H9 (cell line): Measurements from ENCODE around the gene LILRB1. TPM values are rescaled to one million over a fixed set of nuclear protein-coding genes. Genes with fewer than 3 reads are reported as not detected.

Source experiments
- DNase-seq: peaks from one replicate; pipeline ENCODE4 v3.0.0-alpha.2; 2017
- H2AFZ ChIP-seq: one replicate; pipeline ENCODE4 v1.6.1; 2013; ENCODE audit warnings: mild to moderate bottlenecking, low read length, control low read depth, moderate library complexity
- H2AK5ac ChIP-seq: 2 replicates; pipeline ENCODE4 v1.6.1; 2013; ENCODE audit warnings: low read length, control low read depth, mixed read lengths; ENCODE audit not compliant: insufficient read length
- H2BK120ac ChIP-seq: one replicate; pipeline ENCODE4 v1.6.1; 2013; ENCODE audit warnings: low read depth, mild to moderate bottlenecking, low read length, control low read depth, inconsistent platforms; ENCODE audit not compliant: poor library complexity, severe bottlenecking
- H2BK12ac ChIP-seq: 2 replicates; pipeline ENCODE4 v1.6.1; 2013; ENCODE audit warnings: low read length, control low read depth, mixed read lengths, low read depth; ENCODE audit not compliant: insufficient read length
- H2BK15ac ChIP-seq: 2 replicates; pipeline ENCODE4 v1.6.1; 2013; ENCODE audit warnings: low read depth, low read length, control low read depth
- H2BK20ac ChIP-seq: one replicate; pipeline ENCODE4 v1.6.1; 2013; ENCODE audit warnings: low read depth, mild to moderate bottlenecking, low read length, control low read depth, inconsistent platforms; ENCODE audit not compliant: poor library complexity, severe bottlenecking
- H2BK5ac ChIP-seq: 2 replicates; pipeline ENCODE4 v1.6.1; 2013; ENCODE audit warnings: low read length, control low read depth, mixed read lengths; ENCODE audit not compliant: insufficient read length
- H3K14ac ChIP-seq: 2 replicates; pipeline ENCODE4 v1.6.1; 2013; ENCODE audit warnings: low read length, control low read depth; ENCODE audit not compliant: insufficient read depth
- H3K18ac ChIP-seq: 2 replicates; pipeline ENCODE4 v1.6.1; 2013; ENCODE audit warnings: low read depth, mild to moderate bottlenecking, mixed read lengths, low read length, control low read depth; ENCODE audit not compliant: insufficient read length
- H3K23ac ChIP-seq: 2 replicates; pipeline ENCODE4 v1.6.1; 2013; ENCODE audit warnings: low read length, control low read depth, mixed read lengths, low read depth; ENCODE audit not compliant: insufficient read length
- H3K23me2 ChIP-seq: 2 replicates; pipeline ENCODE4 v1.6.1; 2013; ENCODE audit warnings: low read depth, mild to moderate bottlenecking, mixed read lengths, low read length, control low read depth; ENCODE audit not compliant: insufficient read length, poor library complexity, severe bottlenecking
- H3K27ac ChIP-seq: 2 replicates; pipeline ENCODE4 v1.5.1; 2013; ENCODE audit warnings: low read length, control low read depth, mixed read lengths, low read depth; ENCODE audit not compliant: insufficient read length
- H3K27me3 ChIP-seq: 2 replicates; pipeline ENCODE4 v1.6.1; 2013; ENCODE audit warnings: low read length, control low read depth, inconsistent platforms; ENCODE audit not compliant: insufficient read depth
- H3K4ac ChIP-seq: 2 replicates; pipeline ENCODE4 v1.6.1; 2013; ENCODE audit warnings: low read depth, mild to moderate bottlenecking, control low read depth, inconsistent platforms, low read length, moderate library complexity
- H3K4me1 ChIP-seq: 2 replicates; pipeline ENCODE4 v1.6.1; 2013; ENCODE audit warnings: low read length, control low read depth, inconsistent platforms; ENCODE audit not compliant: insufficient read depth
- H3K4me2 ChIP-seq: 2 replicates; pipeline ENCODE4 v1.6.1; 2013; ENCODE audit warnings: low read length, control low read depth, mixed read lengths; ENCODE audit not compliant: insufficient read length, insufficient read depth
- H3K56ac ChIP-seq: 2 replicates; pipeline ENCODE4 v1.6.1; 2013; ENCODE audit warnings: low read depth, mild to moderate bottlenecking, mixed read lengths, low read length, control low read depth; ENCODE audit not compliant: insufficient read length
- H3K79me1 ChIP-seq: 2 replicates; pipeline ENCODE4 v1.6.1; 2013; ENCODE audit warnings: low read depth, mild to moderate bottlenecking, moderate library complexity, low read length, control low read depth, inconsistent platforms; ENCODE audit not compliant: insufficient read depth, poor library complexity, severe bottlenecking
- H3K79me2 ChIP-seq: 2 replicates; pipeline ENCODE4 v1.6.1; 2013; ENCODE audit warnings: low read length, control low read depth, inconsistent platforms; ENCODE audit not compliant: insufficient read depth
- H3K9ac ChIP-seq: 2 replicates; pipeline ENCODE4 v1.6.1; 2013; ENCODE audit warnings: low read length, control low read depth, mixed read lengths; ENCODE audit not compliant: insufficient read length; ENCODE audit errors: extremely low read depth
- H3K9me3 ChIP-seq: one replicate; pipeline ENCODE4 v1.6.1; 2013; ENCODE audit warnings: low read depth, low read length, inconsistent platforms; ENCODE audit not compliant: control insufficient read depth
- H3T11ph ChIP-seq: one replicate; pipeline ENCODE4 v1.6.1; 2013; ENCODE audit warnings: mild to moderate bottlenecking, low read length, control low read depth, inconsistent platforms
- H4K20me1 ChIP-seq: one replicate; pipeline ENCODE4 v1.6.1; 2013; ENCODE audit not compliant: control insufficient read depth, insufficient read length, insufficient read depth
- H4K5ac ChIP-seq: 2 replicates; pipeline ENCODE4 v1.6.1; 2013; ENCODE audit warnings: low read depth, mild to moderate bottlenecking, mixed read lengths, low read length, control low read depth; ENCODE audit not compliant: insufficient read length
- H4K8ac ChIP-seq: replicated peaks from 2 replicates; pipeline ENCODE4 v1.6.1; 2013; ENCODE audit warnings: low read length, control low read depth, mixed read lengths, low read depth; ENCODE audit not compliant: insufficient read length
- H4K91ac ChIP-seq: 2 replicates; pipeline ENCODE4 v1.6.1; 2013; ENCODE audit warnings: low read depth, mild to moderate bottlenecking, moderate library complexity, mixed read lengths, low read length, control low read depth; ENCODE audit not compliant: insufficient read length
- H3K27ac Mint-ChIP-seq, 3 experiments: 2 replicates in 2 of 3; 3 replicates in 1 of 3; pipeline ENCODE4 v1.8.0; 2020 to 2021; ENCODE audit warnings: mixed read lengths in 3 of 3, mild to moderate bottlenecking in 1 of 3, moderate library complexity in 1 of 3
- H3K27me3 Mint-ChIP-seq: 2 replicates; pipeline ENCODE4 v1.8.0; 2021; ENCODE audit warnings: low read depth, mild to moderate bottlenecking, moderate library complexity, mixed read lengths
- H3K36me3 Mint-ChIP-seq, 3 experiments: 2 replicates in 2 of 3; 3 replicates in 1 of 3; pipeline ENCODE4 v1.8.0; 2020 to 2021; ENCODE audit warnings: low read depth in 3 of 3, mixed read lengths in 3 of 3; ENCODE audit not compliant: insufficient read depth in 1 of 3
- H3K4me1 Mint-ChIP-seq, 2 experiments: 2 replicates each; pipeline ENCODE4 v1.8.0; 2020; ENCODE audit warnings: mixed read lengths in 2 of 2
- H3K4me3 Mint-ChIP-seq, 2 experiments: 2 replicates in 1 of 2; 3 replicates in 1 of 2; pipeline ENCODE4 v1.8.0; 2020 to 2021; ENCODE audit warnings: mild to moderate bottlenecking in 2 of 2, mixed read lengths in 2 of 2, moderate library complexity in 1 of 2
- H3K9me3 Mint-ChIP-seq, 2 experiments: 2 replicates in 1 of 2; 3 replicates in 1 of 2; pipeline ENCODE4 v1.8.0; 2020; ENCODE audit warnings: mild to moderate bottlenecking in 2 of 2, mixed read lengths in 2 of 2, moderate library complexity in 1 of 2
- CTCF ChIP-seq: fragments of 200-600 bp; sonication (generic); conservative IDR thresholded peaks from 3 replicates; pipeline ENCODE4 v1.8.0; 2021; ENCODE audit warnings: antibody characterized with exemption, mild to moderate bottlenecking
- WGBS: extraction: QIAGEN DNeasy Blood & Tissue Kit; methylation state at CpG from one replicate; pipeline ENCODE4 v1.1.7; 2013; ENCODE audit warnings: missing lambda C conversion rate, low lambda C conversion rate, mixed read lengths; ENCODE audit not compliant: insufficient read length; ENCODE audit errors: extremely low coverage; 5-methylcytosine and 5-hydroxymethylcytosine counted together
- total RNA-seq: library from RNA; stranded (reverse); gene quantifications from 2 replicates; pipeline ENCODE4 v1.2.1, GENCODE V29; 2021

The LILRB1 gene
- total RNA-seq, 1 experiment from 2014 or later, result not detected

- no peak overlapping the region for H3K14ac ChIP-seq
- no CpG with 5 or more reads among the region's 5 CpGs for WGBS
- TF ChIP-seq CTCF, result no peak
- no peak overlapping the region for H2BK20ac ChIP-seq
- no peak overlapping the region for H3K27ac Mint-ChIP-seq
- no peaks in the 10 kb centered on the region for H3K79me1 ChIP-seq
- DNase-seq, result no peak
- no peak overlapping the region for H3K4me3 Mint-ChIP-seq
- H3K23ac ChIP-seq, result no peak overlapping the region
- no peaks in the 10 kb centered on the region for H3K23me2 ChIP-seq
- peaks cover 79 to 83% of the 10 kb centered on the region in 2 experiments for H3K9me3 Mint-ChIP-seq
- H4K5ac ChIP-seq, result no peak overlapping the region
- no peak overlapping the region for H4K8ac ChIP-seq
- no peak overlapping the region for H3K27ac ChIP-seq
- H4K91ac ChIP-seq, result no peak overlapping the region
- no peak overlapping the region for H2AFZ ChIP-seq
- peaks cover 0 to 28% (median 10%) of the 10 kb centered on the region in 3 experiments; a peak in 6 of 7 replicates for H3K36me3 Mint-ChIP-seq
- H3K4me2 ChIP-seq, result no peak overlapping the region
- H2BK15ac ChIP-seq, result no peak overlapping the region
- no peak overlapping the region for H2BK12ac ChIP-seq
- no peak overlapping the region for H3K56ac ChIP-seq
- H2BK120ac ChIP-seq, result no peak overlapping the region
- no peak overlapping the region for H2BK5ac ChIP-seq
- H3K9ac ChIP-seq, result no peak overlapping the region
- no peaks in the 10 kb centered on the region for H3K27me3 ChIP-seq
- H3T11ph ChIP-seq, result no peak overlapping the region
- H3K18ac ChIP-seq, result no peak overlapping the region
- no peak overlapping the region for H3K4ac ChIP-seq
- no peaks in the 10 kb centered on the region for H4K20me1 ChIP-seq
- no peaks in the 10 kb centered on the region for H3K79me2 ChIP-seq
- H3K4me1 ChIP-seq, result no peaks in the 10 kb centered on the region
- H3K9me3 ChIP-seq, result peaks cover 48% of the 10 kb centered on the region
- no peak overlapping the region for H2AK5ac ChIP-seq
- H3K27me3 Mint-ChIP-seq, result peaks cover 3% of the 10 kb centered on the region; the same call in 1 of the 2 replicates
- no peaks in the 10 kb centered on the region for H3K4me1 Mint-ChIP-seq
Measured at GRCh38 chr19:54616821-54617560, 13.3 kb upstream of the LILRB1 start.
